BE2C (cell line): Measurements from ENCODE around the gene CTDP1.

Experiments
- DNase-seq: peaks from one replicate; pipeline ENCODE4 v3.0.0-alpha.2; 2020
- H3K27me3 ChIP-seq: fragments of 250-450 bp; sonication (Bioruptor Pico); 2 replicates; pipeline ENCODE4 v1.5.1; 2020; ENCODE audit warnings: mild to moderate bottlenecking
- H3K36me3 ChIP-seq: fragments of 250-450 bp; sonication (Bioruptor Pico); 2 replicates; pipeline ENCODE4 v1.5.1; 2020; ENCODE audit warnings: mild to moderate bottlenecking
- H3K4me1 ChIP-seq: fragments of 250-450 bp; sonication (Bioruptor Pico); 2 replicates; pipeline ENCODE4 v1.5.1; 2020
- H3K4me3 ChIP-seq: 2 replicates; pipeline ENCODE4 v1.5.1; 2011; ENCODE audit warnings: low read depth, low read length
- H3K9me3 ChIP-seq: fragments of 250-450 bp; sonication (Bioruptor Pico); 2 replicates; pipeline ENCODE4 v1.5.1; 2020
- TF ChIP-seq, protein P1 (sequence below): IDR thresholded peaks from 2 replicates; pipeline ENCODE4 v1.5.1; 2012; ENCODE audit warnings: mild to moderate bottlenecking, low read depth, low read length

The CTDP1 gene

DNA sequence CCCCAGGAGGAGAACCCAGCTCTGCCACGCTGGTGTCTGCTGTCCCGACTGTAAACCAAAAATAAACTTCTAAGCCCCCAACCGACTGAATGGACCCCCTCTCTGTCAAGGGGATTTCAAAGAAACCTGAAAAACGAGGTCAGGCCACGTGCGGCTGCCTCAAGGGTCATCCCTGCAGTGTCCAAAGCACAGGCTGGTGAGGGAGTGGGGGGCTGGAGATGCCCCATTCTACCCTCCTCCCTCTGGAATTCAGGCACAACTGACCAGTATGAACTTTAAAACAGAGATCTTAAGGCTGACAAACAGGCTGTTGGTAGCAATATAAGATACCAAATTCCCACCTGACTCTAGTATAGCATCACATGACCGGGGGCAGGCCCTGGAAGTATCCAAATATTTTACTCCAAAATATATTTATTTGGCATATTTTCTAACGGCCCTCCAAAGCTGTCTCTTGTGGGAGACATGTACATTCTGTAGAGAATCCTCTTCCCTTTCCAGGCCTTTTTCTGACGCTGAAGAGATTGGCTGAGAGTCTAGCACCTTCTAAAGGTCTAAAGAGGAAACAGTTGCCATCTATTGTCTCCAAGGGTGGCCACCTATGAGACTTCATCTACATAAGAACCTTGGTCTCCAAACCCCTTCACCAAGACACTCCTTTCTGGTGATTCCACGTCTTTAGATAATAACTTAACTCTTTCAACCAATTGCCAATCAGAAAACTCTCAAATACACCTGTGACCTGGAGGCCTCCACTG, 40.4 kb upstream of the CTDP1 start:
- Histone ChIP-seq H3K9me3 (no peaks in the 10 kb centered on the region), H3K4me1 (no peaks in the 10 kb centered on the region), H3K4me3 (no peak overlapping the region), H3K27me3 (no peaks in the 10 kb centered on the region), H3K36me3 (no peaks in the 10 kb centered on the region)
- no peak for DNase-seq
- TF ChIP-seq, protein P1, sequence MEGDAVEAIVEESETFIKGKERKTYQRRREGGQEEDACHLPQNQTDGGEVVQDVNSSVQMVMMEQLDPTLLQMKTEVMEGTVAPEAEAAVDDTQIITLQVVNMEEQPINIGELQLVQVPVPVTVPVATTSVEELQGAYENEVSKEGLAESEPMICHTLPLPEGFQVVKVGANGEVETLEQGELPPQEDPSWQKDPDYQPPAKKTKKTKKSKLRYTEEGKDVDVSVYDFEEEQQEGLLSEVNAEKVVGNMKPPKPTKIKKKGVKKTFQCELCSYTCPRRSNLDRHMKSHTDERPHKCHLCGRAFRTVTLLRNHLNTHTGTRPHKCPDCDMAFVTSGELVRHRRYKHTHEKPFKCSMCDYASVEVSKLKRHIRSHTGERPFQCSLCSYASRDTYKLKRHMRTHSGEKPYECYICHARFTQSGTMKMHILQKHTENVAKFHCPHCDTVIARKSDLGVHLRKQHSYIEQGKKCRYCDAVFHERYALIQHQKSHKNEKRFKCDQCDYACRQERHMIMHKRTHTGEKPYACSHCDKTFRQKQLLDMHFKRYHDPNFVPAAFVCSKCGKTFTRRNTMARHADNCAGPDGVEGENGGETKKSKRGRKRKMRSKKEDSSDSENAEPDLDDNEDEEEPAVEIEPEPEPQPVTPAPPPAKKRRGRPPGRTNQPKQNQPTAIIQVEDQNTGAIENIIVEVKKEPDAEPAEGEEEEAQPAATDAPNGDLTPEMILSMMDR, result no peak

DNA sequence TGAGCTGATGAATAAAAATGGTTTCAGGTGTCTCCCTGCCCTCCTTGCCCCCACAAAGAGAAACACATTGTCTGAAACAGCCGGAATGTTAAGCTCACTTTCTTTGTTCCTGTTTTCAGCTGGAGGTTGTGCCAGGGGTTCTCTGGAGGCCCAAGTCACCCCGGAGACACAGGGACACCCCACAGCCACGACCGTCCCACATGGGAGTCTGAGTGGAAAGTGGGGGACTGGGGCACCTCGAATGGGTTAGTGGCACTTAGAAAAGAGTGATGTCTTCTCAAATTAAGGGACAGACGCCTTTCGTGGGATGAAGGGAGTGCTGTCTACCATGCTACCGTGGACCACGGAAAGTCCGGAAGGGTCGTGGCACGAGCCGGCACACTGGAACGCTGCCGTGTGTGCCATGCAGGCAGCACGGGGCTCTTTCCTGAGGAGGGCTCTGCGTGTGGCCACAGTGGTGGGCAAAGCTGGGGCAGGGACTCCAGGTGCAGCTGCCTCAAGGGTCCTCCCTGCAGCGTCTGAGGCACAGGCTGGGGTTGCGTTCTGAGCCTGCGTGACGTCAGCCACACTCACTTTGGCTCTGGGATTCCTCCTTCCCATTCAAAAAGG, 39.4 kb upstream of the CTDP1 start:
- Histone ChIP-seq H3K36me3 (no peaks in the 10 kb centered on the region), H3K4me3 (no peak overlapping the region), H3K4me1 (no peaks in the 10 kb centered on the region), H3K9me3 (no peaks in the 10 kb centered on the region), H3K27me3 (no peaks in the 10 kb centered on the region)
- TF ChIP-seq, protein P1, result no peak
- no peak for DNase-seq

DNA sequence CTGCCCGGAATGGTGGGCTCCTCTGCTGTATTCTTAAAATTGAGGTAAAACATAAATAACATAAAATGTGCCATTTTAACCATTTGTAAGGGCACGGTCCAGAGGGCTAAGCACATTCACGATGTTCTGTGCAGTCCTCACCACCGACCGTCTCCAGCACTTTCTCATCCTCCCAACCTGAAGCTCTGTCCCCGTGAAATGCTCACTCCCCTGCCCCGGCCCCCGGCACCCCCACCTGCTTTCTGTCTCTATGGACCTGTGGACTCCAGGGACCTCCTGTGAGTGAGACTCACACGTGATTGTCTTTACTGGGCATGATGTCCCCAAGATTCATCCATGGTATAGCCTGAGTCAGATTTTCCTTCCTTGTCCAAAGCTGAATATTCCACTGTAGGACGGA, 38.7 kb upstream of the CTDP1 start:
- H3K4me1 ChIP-seq, result no peaks in the 10 kb centered on the region
- H3K9me3 ChIP-seq, result no peaks in the 10 kb centered on the region
- no peak overlapping the region for H3K4me3 ChIP-seq
- DNase-seq, result no peak
- H3K36me3 ChIP-seq, result no peaks in the 10 kb centered on the region
- no peaks in the 10 kb centered on the region for H3K27me3 ChIP-seq
- TF ChIP-seq, protein P1, result no peak

GRCh38 chr18:79641722-79642497, 37.7 kb upstream of the CTDP1 start:
- no peaks in the 10 kb centered on the region for H3K27me3 ChIP-seq
- no peak for DNase-seq

DNA sequence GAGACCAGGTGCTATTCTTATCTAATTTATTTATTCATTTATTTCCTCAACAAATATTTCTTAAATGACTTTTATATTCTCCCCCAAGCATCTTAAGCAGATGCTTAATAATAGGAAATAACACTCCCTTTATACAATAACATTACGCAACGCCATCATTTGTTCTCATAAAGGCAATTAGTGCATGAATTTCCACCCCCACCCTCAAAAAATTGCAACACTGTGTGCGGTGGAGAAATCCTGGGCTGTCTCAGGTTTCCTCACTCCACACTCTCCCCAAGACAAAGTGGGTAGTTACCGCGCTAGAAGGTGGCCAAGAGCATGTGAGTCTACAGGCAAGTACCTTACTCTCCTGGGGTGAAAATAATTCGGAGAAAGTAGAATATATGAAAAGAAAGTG, 37.0 kb upstream of the CTDP1 start:
- no peaks in the 10 kb centered on the region for H3K27me3 ChIP-seq
- H3K36me3 ChIP-seq, result no peaks in the 10 kb centered on the region
- TF ChIP-seq, protein P1, result no peak
- no peaks in the 10 kb centered on the region for H3K9me3 ChIP-seq
- no peaks in the 10 kb centered on the region for H3K4me1 ChIP-seq
- no peak for DNase-seq
- H3K4me3 ChIP-seq, result no peak overlapping the region

More at GRCh38 chr18:79641722-79642497, 37.7 kb upstream of the CTDP1 start:
- H3K4me3 ChIP-seq, result no peak overlapping the region
- H3K4me1 ChIP-seq, result no peaks in the 10 kb centered on the region
- H3K36me3 ChIP-seq, result no peaks in the 10 kb centered on the region
- TF ChIP-seq, protein P1, result no peak
- H3K9me3 ChIP-seq, result no peaks in the 10 kb centered on the region
